Measurements from ENCODE around the gene RORC. TPM values are rescaled to one million over a fixed set of nuclear protein-coding genes. Genes with fewer than 3 reads are reported as not detected.

The RORC gene
- total RNA-seq, 1 experiment from 2014 or later: 1.3 TPM

DNA sequence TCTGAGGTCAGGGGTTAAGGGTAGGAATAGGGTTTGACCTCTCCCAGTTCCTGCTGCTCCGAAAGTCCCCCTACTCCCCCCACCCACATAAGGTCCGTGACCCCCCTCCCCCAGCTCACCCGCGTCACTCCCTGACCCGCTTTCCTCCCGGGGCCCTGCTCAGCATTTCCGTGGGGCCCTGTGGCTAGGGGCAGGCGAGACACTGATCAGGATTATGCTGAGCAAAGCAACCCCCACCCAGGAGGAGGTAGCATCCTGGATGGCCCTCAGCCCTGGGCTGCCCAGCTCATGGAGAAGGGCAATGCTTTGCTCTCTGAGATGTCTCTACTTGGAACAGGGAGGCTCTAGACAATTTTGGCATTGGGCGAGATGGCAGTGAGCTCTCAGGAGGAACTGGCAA, 3.7 kb downstream of the RORC start:
- DNase-seq (ENCODE audit: low read depth, low spot score) (no peak), ATAC-seq (no peak)
- CTCF ChIA-PET: interaction anchor here (1.5 kb wide), 1 partner anchor 9 kb away, joined by 3 read pairs; no protein-coding TSS in a partner anchor
- H3K4me3 ChIP-seq (replicated peaks in 1 of 2; ENCODE audit: low read depth in 1 of 2, low read length in 2 of 2): no peak overlapping the region
- H3K4me2 ChIP-seq (ENCODE audit: low read length): no peak overlapping the region
- no TSS peak for BruUV-seq (replicated peaks)
- intact Hi-C loops (cut with micrococcal nuclease): no loop called here
- no peaks in the 10 kb centered on the region for H3K36me3 ChIP-seq (ENCODE audit: control insufficient read depth in 1 of 2, insufficient read depth in 2 of 2, low read length in 2 of 2)
- RAD21 ChIA-PET (ENCODE audit: low non-redundant PET in 1 of 2, low total read pairs in 2 of 2, uncharacterized antibody in 2 of 2, unreplicated experiment in 2 of 2): no interaction called here
- TF ChIP-seq, protein P1, sequence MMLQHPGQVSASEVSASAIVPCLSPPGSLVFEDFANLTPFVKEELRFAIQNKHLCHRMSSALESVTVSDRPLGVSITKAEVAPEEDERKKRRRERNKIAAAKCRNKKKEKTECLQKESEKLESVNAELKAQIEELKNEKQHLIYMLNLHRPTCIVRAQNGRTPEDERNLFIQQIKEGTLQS (IDR thresholded peaks at IDR 0.05): no peak
- TF ChIP-seq, protein P2, sequence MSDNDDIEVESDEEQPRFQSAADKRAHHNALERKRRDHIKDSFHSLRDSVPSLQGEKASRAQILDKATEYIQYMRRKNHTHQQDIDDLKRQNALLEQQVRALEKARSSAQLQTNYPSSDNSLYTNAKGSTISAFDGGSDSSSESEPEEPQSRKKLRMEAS (IDR thresholded peaks at IDR 0.05): no peak
- TF ChIP-seq FOSL1 (IDR thresholded peaks at IDR 0.05; ENCODE audit: low read depth) (no peak), TCF7L2 (IDR thresholded peaks at IDR 0.05; ENCODE audit: borderline replicate concordance, extremely low read depth, insufficient read depth, insufficient read length) (no peak), ZFX (IDR thresholded peaks at IDR 0.05) (no peak), POLR2A (IDR thresholded peaks at IDR 0.05; ENCODE audit: borderline replicate concordance, extremely low read depth, insufficient read depth, insufficient read length) (no peak), YY1 (IDR thresholded peaks at IDR 0.05; ENCODE audit: extremely low read depth, insufficient replicate concordance, low read depth, low read length) (no peak), CBX3 (IDR thresholded peaks at IDR 0.05; ENCODE audit: low read depth) (no peak), EZH2phosphoT487 (IDR thresholded peaks at IDR 0.05; ENCODE audit: borderline replicate concordance) (no peak), JUND (IDR thresholded peaks at IDR 0.05) (no peak), CEBPB (IDR thresholded peaks at IDR 0.05; ENCODE audit: low read depth) (no peak)
- H4K20me1 ChIP-seq (ENCODE audit: insufficient read depth): no peaks in the 10 kb centered on the region
- no peak overlapping the region for H3K9ac ChIP-seq (ENCODE audit: low read length)
- H3K9me3 ChIP-seq (ENCODE audit: control insufficient read depth in 1 of 2, insufficient read depth in 1 of 2, low read depth in 1 of 2, low read length in 2 of 2): no peaks in the 10 kb centered on the region
- H3K27me3 ChIP-seq (ENCODE audit: insufficient read depth, low read length): no peaks in the 10 kb centered on the region
- no peak overlapping the region for H2AFZ ChIP-seq (ENCODE audit: low read depth, low read length, poor library complexity, severe bottlenecking)
- peaks cover 23 to 48% of the 10 kb centered on the region in 2 experiments for H3K4me1 ChIP-seq (ENCODE audit: control insufficient read depth in 1 of 2, insufficient read depth in 2 of 2, low read length in 2 of 2)
- no peaks in the 10 kb centered on the region for H3K9me2 ChIP-seq (ENCODE audit: insufficient read depth)
- no peaks in the 10 kb centered on the region for H3K79me2 ChIP-seq (ENCODE audit: insufficient read depth, low read length)
- POLR2A ChIA-PET: no interaction called here
- H3K27ac ChIP-seq (ENCODE audit: low read depth, low read length): no peak overlapping the region
